AG10803 (cell line): ENCODE data around the gene TLR10.

ENCODE experiments used
- DNase-seq: peaks from one replicate; pipeline ENCODE4 v3.0.0; 2010; ENCODE audit warnings: low read depth
- H3K4me3 ChIP-seq: 2 replicates; pipeline ENCODE4 v1.5.1; 2011; ENCODE audit warnings: mild to moderate bottlenecking, low read length, control low read depth
- TF ChIP-seq, protein P1 (sequence below): conservative IDR thresholded peaks from 2 replicates; pipeline ENCODE4 v1.5.1; 2011; ENCODE audit warnings: mild to moderate bottlenecking, low read length, control low read depth, inconsistent platforms

TLR10 gene

DNA sequence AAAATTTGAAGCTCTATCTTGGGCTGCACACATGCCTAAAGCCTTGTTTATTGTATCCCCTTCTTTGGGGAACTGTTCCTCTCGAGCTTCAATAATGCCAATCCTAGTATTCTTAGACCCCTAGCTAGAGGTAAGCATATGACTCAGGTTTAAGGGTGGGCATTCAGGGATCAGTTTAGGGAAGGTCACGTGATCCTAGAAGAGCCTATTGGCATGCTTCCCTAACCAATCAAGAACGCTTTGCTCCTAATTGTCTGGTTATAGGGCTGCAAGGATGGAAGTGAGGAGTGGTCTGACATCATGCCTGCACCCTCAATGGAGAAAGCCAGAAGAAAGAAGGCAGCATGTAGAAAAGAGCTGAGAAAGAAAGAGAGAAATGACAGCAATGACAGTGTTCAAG lies 46.9 kb downstream of the TLR10 start:
- no peak for DNase-seq
- TF ChIP-seq, protein P1, sequence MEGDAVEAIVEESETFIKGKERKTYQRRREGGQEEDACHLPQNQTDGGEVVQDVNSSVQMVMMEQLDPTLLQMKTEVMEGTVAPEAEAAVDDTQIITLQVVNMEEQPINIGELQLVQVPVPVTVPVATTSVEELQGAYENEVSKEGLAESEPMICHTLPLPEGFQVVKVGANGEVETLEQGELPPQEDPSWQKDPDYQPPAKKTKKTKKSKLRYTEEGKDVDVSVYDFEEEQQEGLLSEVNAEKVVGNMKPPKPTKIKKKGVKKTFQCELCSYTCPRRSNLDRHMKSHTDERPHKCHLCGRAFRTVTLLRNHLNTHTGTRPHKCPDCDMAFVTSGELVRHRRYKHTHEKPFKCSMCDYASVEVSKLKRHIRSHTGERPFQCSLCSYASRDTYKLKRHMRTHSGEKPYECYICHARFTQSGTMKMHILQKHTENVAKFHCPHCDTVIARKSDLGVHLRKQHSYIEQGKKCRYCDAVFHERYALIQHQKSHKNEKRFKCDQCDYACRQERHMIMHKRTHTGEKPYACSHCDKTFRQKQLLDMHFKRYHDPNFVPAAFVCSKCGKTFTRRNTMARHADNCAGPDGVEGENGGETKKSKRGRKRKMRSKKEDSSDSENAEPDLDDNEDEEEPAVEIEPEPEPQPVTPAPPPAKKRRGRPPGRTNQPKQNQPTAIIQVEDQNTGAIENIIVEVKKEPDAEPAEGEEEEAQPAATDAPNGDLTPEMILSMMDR: no peak
- no peak overlapping the region for H3K4me3 ChIP-seq

DNA sequence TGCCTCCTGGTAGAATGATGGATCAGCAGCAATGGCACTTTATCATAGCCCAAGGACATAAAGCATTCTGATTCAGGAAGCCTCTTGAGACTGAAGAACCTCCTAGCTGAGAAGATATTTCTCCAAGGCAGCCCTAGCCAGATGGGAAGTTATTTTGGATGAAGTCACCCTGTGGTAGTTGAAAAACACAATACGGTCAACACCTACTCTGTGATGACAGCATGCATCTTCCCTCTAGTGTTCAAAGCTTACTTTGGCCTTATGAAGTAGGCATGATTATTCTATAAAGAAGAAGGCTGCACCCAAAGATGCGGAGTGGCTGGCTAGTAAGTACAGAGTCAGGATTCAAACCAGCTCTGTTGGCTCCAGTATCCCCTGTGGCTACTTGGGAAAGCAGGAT lies 47.9 kb downstream of the TLR10 start:
- TF ChIP-seq, protein P1: no peak
- DNase-seq: no peak
- no peak overlapping the region for H3K4me3 ChIP-seq

DNA sequence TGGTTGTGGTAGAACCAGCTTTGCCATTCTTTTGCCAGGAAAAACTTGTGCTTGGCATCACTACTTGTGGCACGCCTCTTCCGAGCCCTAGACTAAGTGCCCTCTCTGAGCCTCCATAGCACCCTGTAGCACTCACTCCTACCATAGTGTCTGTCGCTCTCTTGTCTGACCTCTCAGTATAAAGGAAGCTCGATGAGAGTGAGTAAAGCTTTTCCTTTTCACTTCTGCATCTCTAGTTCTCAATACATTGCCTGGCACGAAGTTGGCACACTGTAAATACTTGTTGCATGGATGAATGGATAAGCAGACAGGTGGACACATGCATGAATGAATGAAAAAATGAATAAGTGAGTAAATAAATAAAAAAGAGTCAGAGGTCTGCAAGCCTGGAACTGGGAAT lies 48.3 kb downstream of the TLR10 start:
- no peak for DNase-seq
- H3K4me3 ChIP-seq: no peak overlapping the region
- TF ChIP-seq, protein P1: no peak

DNA sequence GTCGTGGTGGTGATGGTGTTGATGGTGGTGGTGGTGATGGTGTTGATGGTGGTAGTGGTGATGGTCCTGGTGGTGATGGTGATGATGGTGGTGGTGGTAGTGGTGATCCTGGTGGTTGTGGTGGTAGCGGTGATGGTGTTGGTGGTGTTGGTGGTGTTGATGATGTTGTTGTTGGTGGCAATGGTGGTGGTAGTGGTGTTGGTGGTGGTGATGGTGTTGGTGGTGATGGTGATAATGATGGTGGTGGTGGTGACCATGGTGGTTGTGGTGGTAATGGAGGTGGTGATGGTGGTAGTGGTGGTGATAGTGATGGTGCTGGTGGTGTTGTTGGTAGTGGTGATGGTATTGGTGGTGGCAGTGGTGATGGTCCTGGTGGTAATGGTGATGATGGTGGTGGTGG lies 49.1 kb downstream of the TLR10 start:
- no peak overlapping the region for H3K4me3 ChIP-seq
- TF ChIP-seq, protein P1: no peak
- DNase-seq: no peak

DNA sequence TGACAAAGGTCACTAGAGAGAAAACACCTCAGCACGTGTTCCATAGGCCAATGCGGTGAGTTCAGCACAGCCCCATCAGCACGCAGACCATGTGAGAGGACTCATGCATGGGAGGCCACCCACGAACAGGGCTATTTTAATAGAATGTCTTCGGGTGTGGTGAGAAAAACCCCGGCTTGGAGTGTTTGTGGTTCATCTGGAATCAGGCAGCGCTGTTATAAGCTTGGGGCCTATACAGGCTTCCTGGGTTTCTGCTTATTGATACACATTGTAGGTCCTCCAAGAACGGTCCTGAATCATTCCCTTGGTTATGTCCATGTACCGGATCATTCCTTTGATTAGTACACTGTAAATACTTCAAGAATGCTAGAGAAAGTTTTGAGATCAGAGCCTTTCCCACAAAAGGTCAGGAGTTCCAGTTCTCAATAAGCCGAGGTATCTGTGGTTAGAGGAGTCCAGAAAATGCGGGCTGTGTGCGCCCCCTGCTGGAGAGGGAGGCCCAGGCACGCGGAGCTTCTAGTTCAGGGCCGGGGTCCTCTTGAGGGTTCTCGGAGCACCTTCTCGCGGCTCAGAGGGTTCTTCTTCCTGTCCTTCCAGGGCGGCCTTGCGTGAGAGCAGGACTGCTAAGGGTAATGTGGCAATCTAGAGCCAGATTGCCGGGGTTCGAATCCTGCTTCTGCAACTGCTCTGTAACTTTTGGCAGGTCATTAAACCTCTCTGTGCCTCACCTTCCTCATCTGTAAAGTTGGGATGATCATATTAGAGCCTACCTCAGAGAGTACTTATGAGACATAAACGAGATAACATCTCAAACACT lies 51.8 kb downstream of the TLR10 start:
- TF ChIP-seq, protein P1: peak; percentile 94
- no peak overlapping the region for H3K4me3 ChIP-seq
- peak; percentile 95 for DNase-seq

DNA sequence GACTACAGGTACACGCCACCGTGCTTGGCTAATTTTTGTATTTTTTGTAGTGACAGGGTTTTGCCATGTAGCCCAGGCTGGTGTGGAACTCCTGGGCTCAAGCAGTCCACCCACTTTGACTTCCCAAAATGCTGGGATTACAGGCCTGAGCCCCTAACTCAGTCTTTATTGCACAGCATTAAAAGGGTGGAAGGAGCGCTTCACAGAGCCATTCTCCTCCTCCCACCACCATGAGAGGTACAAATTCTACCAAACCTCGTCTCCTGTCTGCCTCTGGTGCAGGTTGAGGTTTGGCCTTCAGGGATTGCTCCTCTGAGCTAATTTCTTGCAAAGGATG lies 52.3 kb downstream of the TLR10 start:
- TF ChIP-seq, protein P1: no peak
- H3K4me3 ChIP-seq: no peak overlapping the region
- DNase-seq: no peak

DNA sequence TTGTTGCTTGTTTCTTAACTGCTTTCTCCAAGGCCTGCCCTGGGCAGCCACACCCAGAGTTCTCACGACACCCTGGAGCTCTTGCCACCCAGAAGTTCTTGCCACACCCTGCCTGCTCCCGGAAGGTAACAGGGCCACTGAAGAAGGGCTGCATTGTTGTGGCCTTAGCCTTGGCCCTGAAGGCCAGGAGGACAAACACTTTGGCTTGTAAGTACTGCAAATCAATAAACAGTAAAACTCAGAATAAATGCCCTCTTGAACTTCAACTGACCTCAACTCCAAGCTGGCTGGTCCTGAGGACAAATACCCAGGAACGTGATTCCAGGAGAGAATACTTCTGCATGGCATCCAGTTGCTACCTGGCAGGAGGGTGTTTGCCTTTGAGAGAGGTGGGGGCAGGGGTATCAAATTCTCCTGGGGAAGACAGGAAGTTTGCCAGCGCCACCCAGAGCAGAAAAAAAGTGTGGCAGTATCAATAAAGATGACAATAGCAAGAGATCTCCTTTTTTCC lies 54.1 kb downstream of the TLR10 start:
- DNase-seq: no peak
- TF ChIP-seq, protein P1: no peak
- H3K4me3 ChIP-seq: no peak overlapping the region
